Adrenal gland (tissue), 5 donors: ENCODE results near the gene SERPINA5.

Source experiments
- CTCF ChIP-seq, 6 experiments: fragments of 450-650 bp in 4 of 6; fragments of 200-600 bp in 2 of 6; sonication (generic) in 1 of 6; IDR thresholded peaks; 1 replicate in 5 of 6; 2 replicates in 1 of 6; pipeline versions ENCODE4 v1.5.1 to v1.8.0; 2016 to 2021; ENCODE audit warnings: antibody characterized with exemption in 6 of 6, mild to moderate bottlenecking in 2 of 6, moderate library complexity in 1 of 6
- POLR2A ChIP-seq, 2 donors: fragments of 450-650 bp; IDR thresholded peaks; one replicate each; pipeline ENCODE4 v1.6.1; 2017; ENCODE audit warnings: antibody characterized with exemption in 2 of 2, mild to moderate bottlenecking in 2 of 2, moderate library complexity in 1 of 2
- donor health status: DM: no; HTN: no; CAD: no.

DNA sequence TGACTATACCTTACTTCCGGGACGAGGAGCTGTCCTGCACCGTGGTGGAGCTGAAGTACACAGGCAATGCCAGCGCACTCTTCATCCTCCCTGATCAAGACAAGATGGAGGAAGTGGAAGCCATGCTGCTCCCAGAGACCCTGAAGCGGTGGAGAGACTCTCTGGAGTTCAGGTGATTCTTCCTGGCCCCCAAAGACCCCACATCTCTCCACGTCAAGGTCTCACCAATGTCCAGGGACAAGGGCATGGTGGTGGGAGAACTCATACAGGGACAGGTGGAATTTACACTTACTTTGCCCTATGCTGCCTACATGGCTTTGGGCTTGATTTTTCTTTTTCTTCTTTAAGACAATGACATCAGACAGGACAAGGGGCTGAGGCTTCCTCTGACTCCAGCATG is 38.1 kb downstream of the SERPINA5 start:
- TF ChIP-seq CTCF (IDR thresholded peaks at IDR 0.05) (no peak), POLR2A (IDR thresholded peaks at IDR 0.05) (no peak)
